Endothelial cell of umbilical vein (primary cell): ENCODE measurements around the gene BLNK. TPM values are rescaled to one million over a fixed set of nuclear protein-coding genes. Genes with fewer than 3 reads are reported as not detected.

ENCODE experiments used
- BruUV-seq: library from RNA; stranded (reverse); fragments of 400-500 nt; replicated peaks from 2 replicates; lab custom pipeline; 2021; lab: Mats Ljungman, UMichigan
- CTCF ChIA-PET: fragments of 300-600, 350-600 bp; sonication (Branson Sonifier 250); formaldehyde crosslinking; loops from one replicate; lab custom pipeline; 2021; ENCODE audit warnings: antibody characterized with exemption, inconsistent platforms; lab: Charles Lee
- POLR2A ChIA-PET: fragments of 300-600, 350-600 bp; sonication (Branson Sonifier 250); formaldehyde crosslinking; loops from one replicate; lab custom pipeline; 2021; ENCODE audit warnings: antibody characterized with exemption, inconsistent platforms; lab: Charles Lee
- DNase-seq: peaks from one replicate; pipeline ENCODE4 v3.0.0-alpha.2; 2011; ENCODE audit warnings: low read depth, low spot score
- FAIRE-seq: peaks from 2 replicates; lab custom pipeline; 2011; peaks lifted over from hg19 to GRCh38; lab: Jason Lieb, UNC
- H2AFZ ChIP-seq: 2 replicates; pipeline ENCODE4 v1.6.0; 2012; ENCODE audit warnings: low read depth, low read length, control low read depth, inconsistent platforms
- H3K27ac ChIP-seq: 2 replicates; pipeline ENCODE4 v1.5.1; 2011; ENCODE audit warnings: low read depth, mild to moderate bottlenecking, control low read depth, low read length, moderate library complexity; ENCODE audit not compliant: insufficient read depth
- H3K27me3 ChIP-seq, 2 experiments: 2 replicates each; pipeline versions ENCODE4 v1.6.0 to v1.6.1; 2011; ENCODE audit warnings: low read length in 2 of 2, mixed read lengths in 1 of 2; ENCODE audit not compliant: control insufficient read depth in 2 of 2, insufficient read depth in 2 of 2
- H3K36me3 ChIP-seq, 2 experiments: 2 replicates in 1 of 2; 3 replicates in 1 of 2; pipeline ENCODE4 v1.5.1; 2011; ENCODE audit warnings: low read length in 2 of 2, mild to moderate bottlenecking in 1 of 2, moderate library complexity in 1 of 2; ENCODE audit not compliant: control insufficient read depth in 2 of 2, insufficient read depth in 2 of 2; ENCODE audit errors: extremely low read depth in 1 of 2
- H3K4me1 ChIP-seq: 3 replicates; pipeline ENCODE4 v1.5.1; 2011; ENCODE audit warnings: mild to moderate bottlenecking, low read length; ENCODE audit not compliant: control insufficient read depth, insufficient read depth; ENCODE audit errors: extremely low read depth
- H3K4me2 ChIP-seq: 2 replicates; pipeline ENCODE4 v1.6.1; 2011; ENCODE audit warnings: low read length, control low read depth, mixed read lengths; ENCODE audit not compliant: insufficient read depth
- H3K4me3 ChIP-seq, 3 experiments: fragments of 200-600 bp in 1 of 3; sonication (generic), shearing (Covaris generic) in 1 of 3; replicated peaks in 1 of 3; 2 replicates each; pipeline ENCODE4 v1.5.1; 2011 to 2016; ENCODE audit warnings: control low read depth in 3 of 3, low read length in 3 of 3, mild to moderate bottlenecking in 2 of 3, inconsistent platforms in 1 of 3, low read depth in 1 of 3, moderate library complexity in 1 of 3; ENCODE audit not compliant: insufficient read depth in 1 of 3
- H3K79me2 ChIP-seq: 2 replicates; pipeline ENCODE4 v1.6.0; 2012; ENCODE audit warnings: low read length, inconsistent platforms; ENCODE audit not compliant: control insufficient read depth, insufficient read depth
- H3K9ac ChIP-seq: replicated peaks from 2 replicates; pipeline ENCODE3; 2011; ENCODE audit warnings: low read length, control low read depth; ENCODE audit not compliant: insufficient read depth; ENCODE audit errors: extremely low read depth
- H3K9me1 ChIP-seq: replicated peaks from 3 replicates; pipeline ENCODE4 v1.6.0; 2011; ENCODE audit warnings: mild to moderate bottlenecking, low read length; ENCODE audit not compliant: control insufficient read depth, insufficient read depth; ENCODE audit errors: extremely low read depth
- H3K9me3 ChIP-seq: replicated peaks from 2 replicates; pipeline ENCODE4 v1.5.1; 2012; ENCODE audit warnings: low read length, inconsistent platforms; ENCODE audit not compliant: control insufficient read depth, insufficient read depth
- H4K20me1 ChIP-seq: replicated peaks from 2 replicates; pipeline ENCODE3; 2011; ENCODE audit warnings: mild to moderate bottlenecking, low read length; ENCODE audit not compliant: control insufficient read depth, insufficient read depth; ENCODE audit errors: extremely low read depth
- EZH2 ChIP-seq: IDR thresholded peaks from 2 replicates; pipeline ENCODE4 v1.6.1; 2012; ENCODE audit warnings: borderline replicate concordance, low read depth, mild to moderate bottlenecking, moderate library complexity, low read length, inconsistent platforms; ENCODE audit not compliant: severe bottlenecking
- FOS ChIP-seq: IDR thresholded peaks from 2 replicates; pipeline ENCODE4 v1.6.1; 2011; ENCODE audit warnings: mild to moderate bottlenecking, low read length, moderate library complexity, borderline replicate concordance; ENCODE audit not compliant: insufficient read depth
- GATA2 ChIP-seq: IDR thresholded peaks from 2 replicates; pipeline ENCODE4 v1.7.0; 2011; ENCODE audit warnings: low read depth, mild to moderate bottlenecking, moderate library complexity, mixed read lengths, low read length; ENCODE audit not compliant: insufficient read length, insufficient read depth
- JUN ChIP-seq: IDR thresholded peaks from 2 replicates; pipeline ENCODE4 v1.6.1; 2011; ENCODE audit warnings: borderline replicate concordance, low read depth; ENCODE audit not compliant: insufficient read length, insufficient read depth
- MYC ChIP-seq: IDR thresholded peaks from one replicate; pipeline ENCODE4 v1.6.1; 2011; ENCODE audit warnings: mild to moderate bottlenecking, low read depth, low read length
- POLR2A ChIP-seq: IDR thresholded peaks from 2 replicates; pipeline ENCODE4 v1.6.1; 2012; ENCODE audit warnings: low read depth, mild to moderate bottlenecking, control low read depth, low read length
- POLR2AphosphoS5 ChIP-seq: IDR thresholded peaks from 2 replicates; pipeline ENCODE4 v1.6.1; 2012; ENCODE audit warnings: low read depth, mild to moderate bottlenecking, control low read depth, low read length, moderate library complexity; ENCODE audit not compliant: insufficient read depth
- dilution Hi-C: fragments of 300-500 bp; cut with MboI; formaldehyde crosslinking; loops from one replicate; pipeline ENCODE4 v1.15.0; 2019; ENCODE audit warnings: low sequenced_read_pairs; ENCODE audit not compliant: extremely low pct_ligation_motif_present
- intact Hi-C: fragments of 100-400 bp; cut with micrococcal nuclease; formaldehyde crosslinking; loops from one replicate; pipeline ENCODE4 v1.10.0; 2022
- polyA plus RNA-seq, 4 experiments: library from polyadenylated mRNA; depleted of rRNA in 3 of 4; stranded (reverse) in 3 of 4; unstranded in 1 of 4; fragments of >200 nt; gene quantifications; 2 replicates each; pipeline versions ENCODE4 v1.2.1 to v1.2.3, GENCODE V29; 2011 to 2012; ENCODE audit warnings: missing spikeins in 1 of 4
- total RNA-seq: library from RNA; stranded (reverse); gene quantifications from 2 replicates; pipeline ENCODE4 v1.2.3, GENCODE V29; 2021
- TF ChIP-seq, protein P1 (sequence below): IDR thresholded peaks from 2 replicates; pipeline ENCODE4 v1.6.1; 2011; ENCODE audit not compliant: insufficient read depth, insufficient read length
- TF ChIP-seq, protein P2 (sequence below), 2 donors: IDR thresholded peaks; 1 replicate in 1 of 2; 2 replicates in 1 of 2; pipeline ENCODE4 v1.5.1; 2011; ENCODE audit warnings: low read length in 2 of 2, mild to moderate bottlenecking in 2 of 2, moderate library complexity in 2 of 2, control low read depth in 1 of 2, inconsistent platforms in 1 of 2, low read depth in 1 of 2; ENCODE audit not compliant: insufficient read depth in 1 of 2; ENCODE audit errors: extremely low read depth in 1 of 2

Gene BLNK
- total and polyA plus RNA-seq, 2 donors (not counting 3 experiments of a cell fraction or from before 2014, with no cell fraction given), result not detected

DNA sequence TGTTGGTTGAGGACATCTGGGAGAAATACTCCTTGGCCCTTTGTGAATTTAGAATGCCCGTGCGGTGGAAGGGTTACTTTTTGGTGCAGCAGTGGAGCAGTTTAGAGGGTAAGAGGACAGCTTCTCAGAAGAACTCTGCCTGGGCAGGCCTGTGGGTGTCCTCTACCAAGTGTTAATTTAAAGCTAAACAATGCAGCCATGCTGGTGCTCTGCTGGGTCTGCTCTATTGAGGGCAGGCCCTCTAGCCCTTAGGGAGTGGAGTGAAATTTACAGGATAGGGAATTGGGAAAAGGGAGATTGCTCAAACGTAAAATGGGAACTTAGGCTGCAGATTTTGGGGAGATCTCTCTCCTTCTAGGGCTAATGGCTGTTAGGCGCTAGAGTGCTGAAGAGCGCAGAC lies 22.1 kb downstream of the BLNK start:
- Histone ChIP-seq H3K36me3 (no peaks in the 10 kb centered on the region), H3K4me2 (no peak overlapping the region), H3K9ac (no peak overlapping the region), H3K9me1 (no peaks in the 10 kb centered on the region), H2AFZ (no peak overlapping the region), H3K27ac (no peak overlapping the region), H3K27me3 (peaks cover 0 to 2% of the 10 kb centered on the region in 2 experiments), H4K20me1 (no peaks in the 10 kb centered on the region), H3K4me1 (no peaks in the 10 kb centered on the region), H3K9me3 (no peaks in the 10 kb centered on the region), H3K4me3 (no peak overlapping the region), H3K79me2 (no peaks in the 10 kb centered on the region)
- ChIA-PET POLR2A (no interaction called here), CTCF (interaction anchor here (0.8 to 1.1 kb wide), 2 partner anchors 20 kb away, joined by 3 to 4 read pairs; no protein-coding TSS in a partner anchor)
- dilution Hi-C loops (no loop called here), intact Hi-C loops (no loop called here)
- FAIRE-seq (no peak), DNase-seq (no peak)
- BruUV-seq, result no TSS peak
- TF ChIP-seq POLR2AphosphoS5 (no peak), JUN (no peak), POLR2A (no peak), FOS (no peak)

DNA sequence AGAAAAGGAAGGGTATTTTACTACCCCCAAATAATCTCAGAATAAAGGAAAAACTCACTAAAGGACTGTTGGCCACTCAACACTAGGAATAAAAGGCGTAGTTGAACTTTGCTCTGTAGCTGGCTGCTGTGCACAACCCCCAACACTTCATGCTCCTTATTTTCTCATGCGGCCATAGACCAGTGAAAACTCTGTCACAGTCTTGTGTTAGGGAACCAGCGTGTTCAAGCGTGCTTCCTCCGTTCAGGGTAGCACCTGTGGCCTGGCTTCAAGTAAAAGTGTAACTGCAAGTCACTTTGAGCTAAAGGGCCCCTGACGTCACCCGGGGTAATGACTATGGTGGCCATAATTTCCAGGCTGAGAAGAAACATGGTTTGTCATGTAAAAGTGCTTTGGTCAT lies 27.0 kb downstream of the BLNK start:
- no peaks in the 10 kb centered on the region for H3K36me3 ChIP-seq
- ChIA-PET POLR2A (no interaction called here), CTCF (interaction anchor here (1.0 kb wide), 1 partner anchor 15 kb away, joined by 3 read pairs; no protein-coding TSS in a partner anchor)
- intact Hi-C loops, result no loop called here
- H4K20me1 ChIP-seq, result no peaks in the 10 kb centered on the region
- no peak for TF ChIP-seq FOS
- TF ChIP-seq, protein P1, sequence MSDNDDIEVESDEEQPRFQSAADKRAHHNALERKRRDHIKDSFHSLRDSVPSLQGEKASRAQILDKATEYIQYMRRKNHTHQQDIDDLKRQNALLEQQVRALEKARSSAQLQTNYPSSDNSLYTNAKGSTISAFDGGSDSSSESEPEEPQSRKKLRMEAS, result no peak
- TF ChIP-seq JUN, result no peak
- TF ChIP-seq GATA2, result no peak
- TF ChIP-seq EZH2, result no peak
- no peak for TF ChIP-seq POLR2AphosphoS5
- TF ChIP-seq, protein P2, sequence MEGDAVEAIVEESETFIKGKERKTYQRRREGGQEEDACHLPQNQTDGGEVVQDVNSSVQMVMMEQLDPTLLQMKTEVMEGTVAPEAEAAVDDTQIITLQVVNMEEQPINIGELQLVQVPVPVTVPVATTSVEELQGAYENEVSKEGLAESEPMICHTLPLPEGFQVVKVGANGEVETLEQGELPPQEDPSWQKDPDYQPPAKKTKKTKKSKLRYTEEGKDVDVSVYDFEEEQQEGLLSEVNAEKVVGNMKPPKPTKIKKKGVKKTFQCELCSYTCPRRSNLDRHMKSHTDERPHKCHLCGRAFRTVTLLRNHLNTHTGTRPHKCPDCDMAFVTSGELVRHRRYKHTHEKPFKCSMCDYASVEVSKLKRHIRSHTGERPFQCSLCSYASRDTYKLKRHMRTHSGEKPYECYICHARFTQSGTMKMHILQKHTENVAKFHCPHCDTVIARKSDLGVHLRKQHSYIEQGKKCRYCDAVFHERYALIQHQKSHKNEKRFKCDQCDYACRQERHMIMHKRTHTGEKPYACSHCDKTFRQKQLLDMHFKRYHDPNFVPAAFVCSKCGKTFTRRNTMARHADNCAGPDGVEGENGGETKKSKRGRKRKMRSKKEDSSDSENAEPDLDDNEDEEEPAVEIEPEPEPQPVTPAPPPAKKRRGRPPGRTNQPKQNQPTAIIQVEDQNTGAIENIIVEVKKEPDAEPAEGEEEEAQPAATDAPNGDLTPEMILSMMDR (IDR thresholded peaks at IDR 0.05; ENCODE audit: extremely low read depth in 1 of 2, insufficient read depth in 1 of 2, low read depth in 1 of 2, low read length in 2 of 2), result no peak
- TF ChIP-seq MYC, result no peak
- TF ChIP-seq POLR2A, result no peak
- no peak for DNase-seq
- FAIRE-seq, result no peak
- dilution Hi-C loops, result no loop called here
- no peak overlapping the region for H3K4me3 ChIP-seq
- no peak overlapping the region for H2AFZ ChIP-seq
- H3K4me1 ChIP-seq, result no peaks in the 10 kb centered on the region
- no peak overlapping the region for H3K4me2 ChIP-seq
- no peaks in the 10 kb centered on the region for H3K27me3 ChIP-seq
- BruUV-seq, result no TSS peak
- H3K79me2 ChIP-seq, result no peaks in the 10 kb centered on the region
- H3K9me1 ChIP-seq, result no peaks in the 10 kb centered on the region
- H3K9ac ChIP-seq, result no peak overlapping the region
- no peaks in the 10 kb centered on the region for H3K9me3 ChIP-seq
- no peak overlapping the region for H3K27ac ChIP-seq
